Activated CD4-positive, alpha-beta T cell treated with anti-CD3 and anti-CD28 coated beads, Interleukin-2, amount 10 ng/mL, durations not matched to agents 24 days and 14 days (primary cell): ENCODE measurements around the gene NR2F1-AS1. TPM values are rescaled to one million over a fixed set of nuclear protein-coding genes. Genes with fewer than 3 reads are reported as not detected.

Experiments used
- DNase-seq: peaks from one replicate; pipeline ENCODE4 v3.0.0; 2022
- H3K27ac Mint-ChIP-seq: one replicate; pipeline ENCODE4 v1.8.0; 2022; ENCODE audit warnings: mild to moderate bottlenecking, mixed read lengths
- H3K27me3 Mint-ChIP-seq: one replicate; pipeline ENCODE4 v1.8.0; 2022; ENCODE audit warnings: mixed read lengths
- H3K36me3 Mint-ChIP-seq: one replicate; pipeline ENCODE4 v1.8.0; 2022; ENCODE audit warnings: low read depth, mild to moderate bottlenecking, mixed read lengths
- H3K4me1 Mint-ChIP-seq: one replicate; pipeline ENCODE4 v1.8.0; 2021; ENCODE audit warnings: mixed read lengths
- H3K4me3 Mint-ChIP-seq: one replicate; pipeline ENCODE4 v1.8.0; 2022; ENCODE audit warnings: mild to moderate bottlenecking, moderate library complexity, mixed read lengths
- H3K9me3 Mint-ChIP-seq: one replicate; pipeline ENCODE4 v1.8.0; 2021; ENCODE audit warnings: mixed read lengths
- intact Hi-C: fragments of 100-400 bp; cut with micrococcal nuclease; formaldehyde crosslinking; loops from one replicate; pipeline ENCODE4 v1.15.1; 2023
- total RNA-seq: library from RNA; stranded (reverse); gene quantifications from 2 replicates; pipeline ENCODE4 v1.2.3, GENCODE V29; 2022

The NR2F1-AS1 gene
- total RNA-seq, 1 donor from 2014 or later = not detected

DNA sequence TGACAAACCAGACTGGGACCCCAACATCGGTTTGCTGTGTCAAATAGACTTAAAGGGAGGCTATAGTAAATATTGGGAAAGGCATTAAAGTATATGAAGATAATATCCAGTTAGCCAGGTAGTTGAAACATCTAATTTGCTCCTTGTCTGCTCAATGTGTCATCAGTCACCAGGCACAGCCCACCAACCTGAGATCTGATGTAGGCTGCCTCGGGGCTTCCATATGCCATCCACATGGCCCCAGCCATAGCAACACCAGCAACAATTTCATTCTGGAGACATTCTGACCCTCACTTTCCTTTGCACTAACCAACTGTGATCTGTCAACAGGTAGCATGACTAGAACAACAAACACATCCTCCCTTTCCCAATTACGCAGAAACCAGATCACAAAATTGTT lies 196.0 kb downstream of the NR2F1-AS1 start:
- Mint-ChIP-seq H3K27ac (no peak overlapping the region), H3K36me3 (no peaks in the 10 kb centered on the region), H3K27me3 (no peaks in the 10 kb centered on the region), H3K4me3 (no peak overlapping the region), H3K9me3 (no peaks in the 10 kb centered on the region), H3K4me1 (no peaks in the 10 kb centered on the region)
- intact Hi-C loops = no loop called here
- DNase-seq = no peak

GRCh38 chr5:93384026-93384425 lies 197.0 kb downstream of the NR2F1-AS1 start:
- no peaks in the 10 kb centered on the region for H3K27me3 Mint-ChIP-seq
- peaks cover 3% of the 10 kb centered on the region for H3K9me3 Mint-ChIP-seq
- no peaks in the 10 kb centered on the region for H3K4me1 Mint-ChIP-seq
- intact Hi-C loops = no loop called here
- H3K27ac Mint-ChIP-seq = no peak overlapping the region
- DNase-seq = no peak
- H3K4me3 Mint-ChIP-seq = no peak overlapping the region
- H3K36me3 Mint-ChIP-seq = no peaks in the 10 kb centered on the region

DNA sequence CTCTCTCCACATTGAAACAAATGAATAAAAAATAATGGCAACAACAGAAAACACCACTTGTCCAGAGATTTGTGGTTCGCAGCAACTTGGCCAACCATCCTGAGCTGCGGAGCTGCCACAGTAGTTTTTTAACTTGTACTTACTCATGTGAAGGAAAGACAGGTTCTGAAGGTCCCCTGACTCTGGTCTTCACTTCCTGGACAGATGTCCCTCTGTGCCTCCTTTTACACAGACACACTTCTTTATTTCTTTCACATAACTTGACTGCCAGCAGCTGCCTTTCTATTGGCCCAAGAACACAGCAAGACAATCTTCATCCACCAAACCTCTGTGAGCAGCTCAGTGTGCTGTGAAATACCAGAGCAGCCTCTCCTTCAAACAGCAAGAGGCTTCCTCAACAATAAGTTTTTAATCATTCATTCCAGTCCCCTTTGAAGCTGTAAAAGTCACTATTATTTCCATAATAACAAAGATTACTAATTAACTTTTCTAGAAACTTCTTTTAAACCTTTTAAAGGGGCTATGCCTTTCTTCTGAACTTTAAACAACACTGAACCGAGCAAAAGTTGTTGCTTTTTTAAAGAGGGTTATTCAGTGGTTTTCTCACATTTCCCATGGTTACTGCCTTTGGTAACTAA lies 198.7 kb downstream of the NR2F1-AS1 start:
- H3K36me3 Mint-ChIP-seq = no peaks in the 10 kb centered on the region
- intact Hi-C loops = no loop called here
- no peak overlapping the region for H3K27ac Mint-ChIP-seq
- peaks cover 3% of the 10 kb centered on the region for H3K9me3 Mint-ChIP-seq
- no peaks in the 10 kb centered on the region for H3K4me1 Mint-ChIP-seq
- H3K27me3 Mint-ChIP-seq = no peaks in the 10 kb centered on the region
- no peak overlapping the region for H3K4me3 Mint-ChIP-seq
- no peak for DNase-seq

GRCh38 chr5:93381057-93381456 lies 200.0 kb downstream of the NR2F1-AS1 start:
- Mint-ChIP-seq H3K27me3 (no peaks in the 10 kb centered on the region), H3K4me3 (no peak overlapping the region), H3K27ac (no peak overlapping the region), H3K36me3 (no peaks in the 10 kb centered on the region), H3K9me3 (peaks cover 3% of the 10 kb centered on the region), H3K4me1 (no peaks in the 10 kb centered on the region)
- intact Hi-C loops = no loop called here
- DNase-seq = no peak

DNA sequence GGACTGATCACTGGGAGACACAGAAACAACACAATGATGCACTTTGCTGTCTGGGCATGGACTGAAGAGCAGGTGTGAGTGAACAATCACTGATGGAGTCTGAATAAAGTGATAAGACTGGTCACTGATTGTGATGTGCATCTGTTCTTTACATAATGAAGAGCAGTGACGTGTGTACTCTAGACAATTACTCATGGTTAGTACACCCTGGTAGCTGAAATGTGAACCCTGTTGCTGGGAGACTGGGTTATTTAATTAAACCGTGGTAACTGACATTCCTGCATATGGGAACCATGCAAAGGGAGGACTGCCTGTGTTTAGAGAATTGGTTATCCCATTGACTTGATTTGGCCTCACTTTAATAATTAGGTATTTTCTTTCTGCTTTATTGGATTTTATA lies 202.9 kb downstream of the NR2F1-AS1 start:
- no peaks in the 10 kb centered on the region for H3K4me1 Mint-ChIP-seq
- peaks cover 3% of the 10 kb centered on the region for H3K9me3 Mint-ChIP-seq
- no peak overlapping the region for H3K27ac Mint-ChIP-seq
- no peak overlapping the region for H3K4me3 Mint-ChIP-seq
- DNase-seq = no peak
- H3K27me3 Mint-ChIP-seq = no peaks in the 10 kb centered on the region
- intact Hi-C loops = no loop called here
- H3K36me3 Mint-ChIP-seq = no peaks in the 10 kb centered on the region

- peaks cover 5% of the 10 kb centered on the region for H3K9me3 Mint-ChIP-seq
- no peaks in the 10 kb centered on the region for H3K4me1 Mint-ChIP-seq
- H3K4me3 Mint-ChIP-seq = no peak overlapping the region
- intact Hi-C loops = no loop called here
- no peaks in the 10 kb centered on the region for H3K27me3 Mint-ChIP-seq
- H3K36me3 Mint-ChIP-seq = no peaks in the 10 kb centered on the region
- no peak overlapping the region for H3K27ac Mint-ChIP-seq
- DNase-seq = no peak
These were observed 209.1 kb downstream of the NR2F1-AS1 start for GRCh38 chr5:93371893-93372292.

- Mint-ChIP-seq H3K9me3 (no peaks in the 10 kb centered on the region), H3K4me3 (no peak overlapping the region), H3K27me3 (no peaks in the 10 kb centered on the region)
These were observed 216.6 kb downstream of the NR2F1-AS1 start for GRCh38 chr5:93364378-93364777.

GRCh38 chr5:93360436-93361088 lies 220.5 kb downstream of the NR2F1-AS1 start:
- DNase-seq = no peak
- H3K27me3 Mint-ChIP-seq = no peaks in the 10 kb centered on the region
- intact Hi-C loops = no loop called here
- no peak overlapping the region for H3K27ac Mint-ChIP-seq
- no peaks in the 10 kb centered on the region for H3K9me3 Mint-ChIP-seq
- H3K4me3 Mint-ChIP-seq = no peak overlapping the region
- H3K36me3 Mint-ChIP-seq = no peaks in the 10 kb centered on the region
- no peaks in the 10 kb centered on the region for H3K4me1 Mint-ChIP-seq

More at GRCh38 chr5:93364378-93364777, 216.6 kb downstream of the NR2F1-AS1 start:
- intact Hi-C loops = no loop called here
- Mint-ChIP-seq H3K4me1 (no peaks in the 10 kb centered on the region), H3K36me3 (no peaks in the 10 kb centered on the region), H3K27ac (no peak overlapping the region)
- no peak for DNase-seq

- Mint-ChIP-seq H3K4me1 (no peaks in the 10 kb centered on the region), H3K9me3 (no peaks in the 10 kb centered on the region), H3K4me3 (no peak overlapping the region), H3K27ac (no peak overlapping the region), H3K36me3 (no peaks in the 10 kb centered on the region), H3K27me3 (no peaks in the 10 kb centered on the region)
- intact Hi-C loops = no loop called here
- DNase-seq = no peak
These were observed 221.1 kb downstream of the NR2F1-AS1 start for GRCh38 chr5:93359960-93360305.

Other genes with a start within 250 kb of the NR2F1-AS1 start
- gene NR2F1, start 2.0 kb upstream of the NR2F1-AS1 start, total RNA-seq = not detected in 2 replicates
- 1.1 TPM in 2 replicates for gene POU5F2, start 160.4 kb upstream of the NR2F1-AS1 start, total RNA-seq